Retinal pigment epithelial cell (primary cell): ENCODE measurements around the gene RIMS1.
"Not testable (repeated sequence)": the region's sequence is repeated elsewhere in the genome, so short reads cannot be mapped to it uniquely, and the experiment has no call there.

Source experiments
- DNase-seq: peaks from one replicate; pipeline ENCODE4 v3.0.0-alpha.2; 2010; ENCODE audit warnings: low read depth
- H3K4me3 ChIP-seq: 2 replicates; pipeline ENCODE4 v1.5.1; 2011; ENCODE audit warnings: mild to moderate bottlenecking, low read length, control low read depth, moderate library complexity
- CTCF ChIP-seq: conservative IDR thresholded peaks from 2 replicates; pipeline ENCODE4 v1.5.1; 2011; ENCODE audit warnings: low read depth, low read length, control low read depth, inconsistent platforms

RIMS1 gene

DNA sequence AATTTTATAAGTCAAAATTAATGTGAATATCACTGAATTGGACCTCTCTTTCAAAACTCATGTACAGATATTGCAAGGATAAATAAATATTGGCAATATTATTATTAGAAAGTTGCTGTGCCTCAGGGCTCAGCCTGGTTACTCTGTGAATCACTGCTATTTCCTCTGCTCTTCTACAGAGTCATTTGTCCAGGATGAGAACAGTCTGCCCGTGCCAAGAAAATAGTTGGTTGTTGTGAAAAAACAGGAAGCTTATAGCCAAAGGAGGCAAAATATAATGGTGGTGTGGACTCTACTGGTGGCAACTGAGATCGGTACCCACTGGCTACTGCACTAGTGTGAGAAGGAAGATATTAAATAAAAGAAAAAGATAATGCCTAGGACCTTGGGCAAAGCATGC lies 93.6 kb downstream of the RIMS1 start:
- H3K4me3 ChIP-seq, result no peak overlapping the region
- DNase-seq, result no peak
- no peak for TF ChIP-seq CTCF

- no peak for TF ChIP-seq CTCF
- no peak overlapping the region for H3K4me3 ChIP-seq
- no peak for DNase-seq
These were observed 96.0 kb downstream of the RIMS1 start for GRCh38 chr6:71982389-71982788.

- TF ChIP-seq CTCF, result no peak
- no peak overlapping the region for H3K4me3 ChIP-seq
- DNase-seq, result no peak
These were observed 96.8 kb downstream of the RIMS1 start for GRCh38 chr6:71983131-71983530.

DNA sequence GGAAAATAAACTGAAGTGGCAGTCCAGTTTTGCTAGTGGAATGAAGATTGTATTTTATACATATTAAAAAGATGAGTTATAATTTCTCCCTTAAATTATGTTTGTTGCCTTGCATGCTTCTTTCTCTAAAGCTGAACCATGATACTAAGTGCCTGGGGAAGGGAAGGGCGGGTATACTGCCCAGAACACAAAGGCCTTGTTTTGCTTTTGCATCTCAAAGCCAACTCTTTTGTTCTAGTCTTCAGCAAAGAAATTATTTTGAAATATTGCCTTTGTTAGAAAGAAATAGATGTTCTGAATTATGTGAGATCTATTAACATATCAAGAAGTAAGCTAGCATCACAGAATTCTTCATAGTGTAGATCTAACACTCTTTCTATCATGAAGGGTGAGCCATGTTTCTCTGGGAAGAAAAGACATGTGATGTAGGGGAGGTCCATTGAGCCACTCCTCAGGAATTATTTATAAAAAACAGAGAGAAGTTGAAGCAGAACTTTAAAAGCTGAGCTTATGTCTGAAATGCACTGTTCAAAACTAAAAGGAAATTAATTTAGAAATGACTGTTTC lies 108.4 kb downstream of the RIMS1 start:
- DNase-seq, result no peak
- TF ChIP-seq CTCF, result no peak
- no peak overlapping the region for H3K4me3 ChIP-seq

DNA sequence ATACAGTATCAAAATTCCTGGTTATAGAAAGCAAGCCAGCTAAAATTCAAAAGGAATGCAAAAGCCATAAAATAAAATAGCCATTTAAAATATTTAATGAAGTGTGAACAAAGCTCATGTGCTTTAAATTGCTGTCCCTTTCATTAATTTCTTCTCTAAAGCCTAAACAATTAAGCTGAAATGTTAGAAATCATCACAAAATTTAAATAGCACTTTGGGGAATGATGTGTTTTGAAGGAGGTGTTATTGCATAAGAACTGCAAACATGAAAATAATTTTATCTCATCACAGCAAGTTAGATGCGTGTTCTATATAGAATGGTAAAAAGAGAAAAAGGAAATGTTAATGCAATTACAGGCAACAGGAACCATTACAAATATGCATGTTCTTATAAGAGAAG lies 111.0 kb downstream of the RIMS1 start:
- DNase-seq, result no peak
- TF ChIP-seq CTCF, result no peak
- H3K4me3 ChIP-seq, result no peak overlapping the region

GRCh38 chr6:72002415-72002814 lies 116.1 kb downstream of the RIMS1 start:
- TF ChIP-seq CTCF, result no peak
- no peak for DNase-seq
- no peak overlapping the region for H3K4me3 ChIP-seq

DNA sequence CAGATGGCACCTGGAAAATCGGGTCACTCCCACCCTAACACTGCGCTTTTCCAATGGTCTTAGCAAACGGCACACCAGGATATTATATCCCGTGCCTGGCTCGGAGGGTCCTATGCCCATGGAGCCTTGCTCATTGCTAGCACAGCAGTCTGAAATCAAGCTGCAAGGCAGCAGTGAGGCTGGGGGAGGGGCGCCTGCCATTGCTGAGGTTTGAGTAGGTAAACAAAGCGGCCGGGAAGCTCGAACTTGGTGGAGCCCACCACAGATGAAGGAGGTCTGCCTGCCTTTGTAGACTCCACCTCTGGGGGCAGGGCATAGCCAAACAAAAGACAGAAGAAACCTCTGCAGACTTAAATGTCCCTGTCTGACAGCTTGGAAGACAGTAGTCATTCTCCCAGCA lies 120.2 kb downstream of the RIMS1 start:
- not testable (repeated sequence) for DNase-seq, H3K4me3 ChIP-seq

DNA sequence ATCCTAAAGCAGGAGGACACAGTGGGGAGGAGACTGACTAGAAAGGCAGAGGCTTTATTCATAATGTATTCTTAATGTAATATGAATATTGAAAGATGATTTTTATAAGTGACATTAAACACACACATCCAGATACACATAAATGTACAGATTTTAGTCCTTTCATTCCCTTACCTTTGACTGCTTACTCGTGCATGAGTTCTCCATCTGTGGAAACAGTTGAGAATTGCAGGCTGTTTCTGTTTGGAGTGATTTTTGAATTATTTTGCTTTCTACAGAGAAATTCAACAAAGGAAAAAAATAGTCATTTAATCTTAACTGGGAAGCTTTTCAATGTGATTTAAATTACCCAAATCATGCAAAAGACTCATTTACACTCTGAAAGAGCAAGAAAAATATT lies 136.5 kb downstream of the RIMS1 start:
- no peak overlapping the region for H3K4me3 ChIP-seq
- no peak for TF ChIP-seq CTCF
- no peak for DNase-seq
